ENCODE measurements around the gene SNX27.

GRCh38 chr1:151705753-151706463 lies 94.1 kb downstream of the SNX27 start:
- TF ChIP-seq CTCF (IDR thresholded peaks at IDR 0.05): no peak
- TF ChIP-seq ZFX (IDR thresholded peaks at IDR 0.05; ENCODE audit: borderline replicate concordance): no peak

Data from 22Rv1 (cell line).